GM06990 (cell line): Measurements from ENCODE around the gene C12orf43.

Source experiments
- DNase-seq: peaks from one replicate; pipeline ENCODE4 v3.0.0-alpha.2; 2011; ENCODE audit not compliant: insufficient read length; ENCODE audit errors: extremely low read depth
- H3K27me3 ChIP-seq: replicated peaks from 2 replicates; pipeline ENCODE4 v1.6.0; 2011; ENCODE audit warnings: low read length; ENCODE audit not compliant: control insufficient read depth, insufficient read depth
- H3K36me3 ChIP-seq: 2 replicates; pipeline ENCODE4 v1.5.1; 2011; ENCODE audit warnings: low read length; ENCODE audit not compliant: control insufficient read depth, insufficient read depth
- H3K4me3 ChIP-seq: replicated peaks from 2 replicates; pipeline ENCODE4 v1.5.1; 2011; ENCODE audit warnings: low read depth, mild to moderate bottlenecking, control low read depth, low read length
- CTCF ChIP-seq: IDR thresholded peaks from 2 replicates; pipeline ENCODE4 v1.5.1; 2011; ENCODE audit warnings: low read length, control low read depth, mild to moderate bottlenecking, inconsistent platforms; ENCODE audit not compliant: insufficient read depth, poor library complexity, severe bottlenecking

Gene C12orf43

DNA sequence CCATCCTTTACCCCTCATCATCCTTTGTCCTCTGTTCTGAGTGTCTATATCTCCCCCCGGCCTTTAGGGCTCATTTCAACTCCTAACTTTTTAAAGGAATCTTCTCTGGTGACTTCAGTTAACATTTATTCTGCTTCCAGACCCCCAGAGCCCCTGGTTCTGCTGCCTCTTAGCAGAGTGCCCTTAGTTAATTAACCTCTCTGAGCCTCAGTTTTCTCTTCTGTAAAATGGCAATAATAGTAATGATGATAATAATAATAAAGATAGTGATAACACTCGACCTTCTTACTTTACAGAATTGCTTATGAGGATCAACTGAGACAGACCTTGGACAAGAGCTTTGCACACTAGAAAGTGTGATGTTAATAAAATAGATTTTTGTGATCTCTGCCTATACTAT lies 6.4 kb upstream of the C12orf43 start:
- no peak for TF ChIP-seq CTCF
- DNase-seq, result no peak

DNA sequence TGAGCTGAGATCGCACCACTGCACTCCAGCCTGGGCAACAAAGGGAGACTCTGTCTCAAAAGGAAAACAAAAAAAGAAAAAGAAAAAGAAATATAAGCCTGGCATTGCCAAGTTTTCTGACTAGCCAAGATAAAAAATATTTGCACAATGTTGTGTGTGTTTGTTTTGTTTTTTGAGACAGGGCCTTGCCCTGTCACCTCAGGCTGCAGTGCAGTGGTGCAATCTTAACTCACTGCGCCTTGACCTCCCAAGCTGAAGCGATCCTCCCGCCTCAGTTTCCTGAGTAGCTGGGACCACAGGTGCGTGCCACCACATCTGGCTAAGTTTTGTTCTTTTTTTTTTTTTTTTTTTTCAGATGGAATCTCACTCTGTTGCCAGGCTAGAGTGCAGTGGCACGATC lies 5.5 kb upstream of the C12orf43 start:
- Histone ChIP-seq H3K4me3 (no peak overlapping the region), H3K27me3 (no peaks in the 10 kb centered on the region), H3K36me3 (no peaks in the 10 kb centered on the region)
- DNase-seq, result no peak
- TF ChIP-seq CTCF, result no peak

More for the DNA sequence above, 6.4 kb upstream of the C12orf43 start:
- Histone ChIP-seq H3K4me3 (no peak overlapping the region), H3K36me3 (0 out of 2 replicates have a peak, but pooled peaks cover 1% of the 10 kb centered on the region), H3K27me3 (no peaks in the 10 kb centered on the region)

GRCh38 chr12:121018860-121019617 lies 2.8 kb upstream of the C12orf43 start:
- no peak for TF ChIP-seq CTCF

GRCh38 chr12:121017966-121018491 lies 1.7 kb upstream of the C12orf43 start:
- H3K36me3 ChIP-seq, result no peaks in the 10 kb centered on the region
- no peak overlapping the region for H3K4me3 ChIP-seq
- no peak for TF ChIP-seq CTCF
- no peak for DNase-seq
- no peaks in the 10 kb centered on the region for H3K27me3 ChIP-seq

More at GRCh38 chr12:121018860-121019617, 2.8 kb upstream of the C12orf43 start:
- Histone ChIP-seq H3K4me3 (no peak overlapping the region), H3K27me3 (no peaks in the 10 kb centered on the region), H3K36me3 (no peaks in the 10 kb centered on the region)
- no peak for DNase-seq

DNA sequence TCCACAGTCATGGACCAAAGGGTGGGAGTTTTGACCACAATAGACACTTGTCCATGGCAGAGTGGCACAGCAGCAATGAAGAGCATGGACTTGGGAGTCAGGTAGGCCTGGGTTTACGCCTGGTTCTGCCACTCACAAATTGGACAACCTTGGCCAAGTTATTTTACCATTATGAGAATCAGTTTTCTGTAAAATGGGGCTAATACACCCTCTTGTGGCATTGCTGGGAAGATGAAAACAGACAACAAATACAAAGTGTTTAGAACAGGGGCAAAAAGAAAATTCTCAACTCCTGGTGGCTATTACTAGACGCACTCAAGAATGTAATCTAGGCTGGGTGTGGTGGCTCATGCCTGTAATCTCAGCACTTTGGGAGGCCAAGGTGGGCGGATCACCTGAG lies 2.6 kb downstream of the C12orf43 start:
- H3K27me3 ChIP-seq, result no peaks in the 10 kb centered on the region
- H3K36me3 ChIP-seq, result peaks cover 11% of the 10 kb centered on the region
- no peak overlapping the region for H3K4me3 ChIP-seq
- no peak for TF ChIP-seq CTCF
- no peak for DNase-seq
